Measurements from ENCODE around the gene AMN1.
"Not testable (repeated sequence)": the region's sequence is repeated elsewhere in the genome, so short reads cannot be mapped to it uniquely, and the experiment has no call there.

The AMN1 gene

GRCh38 chr12:31702047-31702446 lies 26.8 kb downstream of the AMN1 start:
- no peak overlapping the region for H3K27ac ChIP-seq (ENCODE audit: poor library complexity, severe bottlenecking)
- no peak overlapping the region for H3K4me3 ChIP-seq (ENCODE audit: severe bottlenecking)
- H3K36me3 ChIP-seq (ENCODE audit: low read depth): no peaks in the 10 kb centered on the region
- ATAC-seq (ENCODE audit: low read depth) (no peak), DNase-seq (ENCODE audit: low spot score) (no peak)
- no peaks in the 10 kb centered on the region for H3K4me1 ChIP-seq (ENCODE audit: insufficient read depth, poor library complexity, severe bottlenecking)
- peak; percentile 6 for TF ChIP-seq CTCF (IDR thresholded peaks at IDR 0.05; ENCODE audit: poor library complexity, severe bottlenecking)
- H3K9me3 ChIP-seq (ENCODE audit: severe bottlenecking): no peaks in the 10 kb centered on the region
- no peaks in the 10 kb centered on the region for H3K27me3 ChIP-seq (ENCODE audit: insufficient read depth, poor library complexity, severe bottlenecking)

GRCh38 chr12:31689921-31690320 lies 38.9 kb downstream of the AMN1 start:
- not testable (repeated sequence) for H3K4me3 ChIP-seq (ENCODE audit: severe bottlenecking); H3K9me3 ChIP-seq (ENCODE audit: severe bottlenecking); DNase-seq (ENCODE audit: low spot score); H3K27ac ChIP-seq (ENCODE audit: poor library complexity, severe bottlenecking); H3K27me3 ChIP-seq (ENCODE audit: insufficient read depth, poor library complexity, severe bottlenecking); H3K4me1 ChIP-seq (ENCODE audit: insufficient read depth, poor library complexity, severe bottlenecking); ATAC-seq (ENCODE audit: low read depth); H3K36me3 ChIP-seq (ENCODE audit: low read depth)

- no peak for TF ChIP-seq CTCF (IDR thresholded peaks at IDR 0.05; ENCODE audit: poor library complexity, severe bottlenecking)
- no peaks in the 10 kb centered on the region for H3K9me3 ChIP-seq (ENCODE audit: severe bottlenecking)
- no peaks in the 10 kb centered on the region for H3K4me1 ChIP-seq (ENCODE audit: insufficient read depth, poor library complexity, severe bottlenecking)
- H3K36me3 ChIP-seq (ENCODE audit: low read depth): peaks cover 5% of the 10 kb centered on the region; the same call in 1 of the 2 replicates
- DNase-seq (ENCODE audit: low spot score) (no peak), ATAC-seq (ENCODE audit: low read depth) (no peak)
- no peaks in the 10 kb centered on the region for H3K27me3 ChIP-seq (ENCODE audit: insufficient read depth, poor library complexity, severe bottlenecking)
- H3K27ac ChIP-seq (ENCODE audit: poor library complexity, severe bottlenecking): no peak overlapping the region
- H3K4me3 ChIP-seq (ENCODE audit: severe bottlenecking): no peak overlapping the region
These were observed 41.7 kb downstream of the AMN1 start for GRCh38 chr12:31687101-31687527.

GRCh38 chr12:31685801-31686200 lies 43.0 kb downstream of the AMN1 start:
- no peak for ATAC-seq (ENCODE audit: low read depth)
- no peaks in the 10 kb centered on the region for H3K9me3 ChIP-seq (ENCODE audit: severe bottlenecking)
- TF ChIP-seq CTCF (IDR thresholded peaks at IDR 0.05; ENCODE audit: poor library complexity, severe bottlenecking): no peak
- DNase-seq (ENCODE audit: low spot score): no peak
- peaks cover 8% of the 10 kb centered on the region; the same call in 1 of the 2 replicates for H3K36me3 ChIP-seq (ENCODE audit: low read depth)
- no peaks in the 10 kb centered on the region for H3K4me1 ChIP-seq (ENCODE audit: insufficient read depth, poor library complexity, severe bottlenecking)
- no peak overlapping the region for H3K27ac ChIP-seq (ENCODE audit: poor library complexity, severe bottlenecking)
- no peak overlapping the region for H3K4me3 ChIP-seq (ENCODE audit: severe bottlenecking)
- no peaks in the 10 kb centered on the region for H3K27me3 ChIP-seq (ENCODE audit: insufficient read depth, poor library complexity, severe bottlenecking)

GRCh38 chr12:31682136-31682962 lies 46.5 kb downstream of the AMN1 start:
- DNase-seq (ENCODE audit: low spot score): no peak
- Histone ChIP-seq H3K4me3 (ENCODE audit: severe bottlenecking) (no peak overlapping the region), H3K27ac (ENCODE audit: poor library complexity, severe bottlenecking) (no peak overlapping the region), H3K9me3 (ENCODE audit: severe bottlenecking) (peaks cover 2% of the 10 kb centered on the region), H3K27me3 (ENCODE audit: insufficient read depth, poor library complexity, severe bottlenecking) (no peaks in the 10 kb centered on the region), H3K4me1 (ENCODE audit: insufficient read depth, poor library complexity, severe bottlenecking) (no peaks in the 10 kb centered on the region), H3K36me3 (ENCODE audit: low read depth) (peaks cover 8% of the 10 kb centered on the region; the same call in 1 of the 2 replicates)
- peak; percentile 58; the same call in 2 of the 3 replicates for ATAC-seq (ENCODE audit: low read depth)
- TF ChIP-seq CTCF (IDR thresholded peaks at IDR 0.05; ENCODE audit: poor library complexity, severe bottlenecking): peak; percentile 84
